Central memory CD4-positive, alpha-beta T cell (primary cell): ENCODE results near the gene OSGEP.
"Not testable (repeated sequence)": the region's sequence is repeated elsewhere in the genome, so short reads cannot be mapped to it uniquely, and the experiment has no call there.

Experiments used
- DNase-seq: peaks from one replicate; pipeline ENCODE4 v3.0.0; 2022

The OSGEP gene

GRCh38 chr14:20469242-20469889 is 14.8 kb upstream of the OSGEP start, which contains the start of gene PNP:
PNP (plus strand) TSS chr14:20469406; CDS start chr14:20469525, 119 bp downstream.
- peak; percentile 87 for DNase-seq

DNA sequence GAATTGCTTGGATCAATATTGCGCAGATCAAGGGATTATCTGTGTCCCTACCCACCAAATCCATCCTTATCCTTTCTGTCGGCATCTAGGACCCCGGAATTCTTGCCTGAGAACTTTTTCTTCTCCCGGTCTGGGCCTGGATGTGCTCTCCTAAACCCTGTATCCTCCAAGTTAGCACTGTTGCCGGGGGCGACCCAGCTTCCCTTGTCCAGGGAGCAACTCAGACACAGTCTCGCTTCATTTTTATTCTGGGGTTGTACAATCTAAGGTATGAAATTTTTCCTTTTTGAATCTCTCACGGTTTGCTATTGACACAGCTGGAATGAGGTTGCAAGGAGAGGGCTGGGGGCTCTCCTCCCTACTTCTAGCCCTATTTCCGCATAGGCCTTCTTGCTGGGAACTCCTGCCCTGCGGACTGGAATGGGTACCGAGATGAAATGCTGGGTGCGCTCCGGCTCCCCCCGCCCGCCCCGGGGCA is 14.2 kb upstream of the OSGEP start:
- DNase-seq, result no peak

DNA sequence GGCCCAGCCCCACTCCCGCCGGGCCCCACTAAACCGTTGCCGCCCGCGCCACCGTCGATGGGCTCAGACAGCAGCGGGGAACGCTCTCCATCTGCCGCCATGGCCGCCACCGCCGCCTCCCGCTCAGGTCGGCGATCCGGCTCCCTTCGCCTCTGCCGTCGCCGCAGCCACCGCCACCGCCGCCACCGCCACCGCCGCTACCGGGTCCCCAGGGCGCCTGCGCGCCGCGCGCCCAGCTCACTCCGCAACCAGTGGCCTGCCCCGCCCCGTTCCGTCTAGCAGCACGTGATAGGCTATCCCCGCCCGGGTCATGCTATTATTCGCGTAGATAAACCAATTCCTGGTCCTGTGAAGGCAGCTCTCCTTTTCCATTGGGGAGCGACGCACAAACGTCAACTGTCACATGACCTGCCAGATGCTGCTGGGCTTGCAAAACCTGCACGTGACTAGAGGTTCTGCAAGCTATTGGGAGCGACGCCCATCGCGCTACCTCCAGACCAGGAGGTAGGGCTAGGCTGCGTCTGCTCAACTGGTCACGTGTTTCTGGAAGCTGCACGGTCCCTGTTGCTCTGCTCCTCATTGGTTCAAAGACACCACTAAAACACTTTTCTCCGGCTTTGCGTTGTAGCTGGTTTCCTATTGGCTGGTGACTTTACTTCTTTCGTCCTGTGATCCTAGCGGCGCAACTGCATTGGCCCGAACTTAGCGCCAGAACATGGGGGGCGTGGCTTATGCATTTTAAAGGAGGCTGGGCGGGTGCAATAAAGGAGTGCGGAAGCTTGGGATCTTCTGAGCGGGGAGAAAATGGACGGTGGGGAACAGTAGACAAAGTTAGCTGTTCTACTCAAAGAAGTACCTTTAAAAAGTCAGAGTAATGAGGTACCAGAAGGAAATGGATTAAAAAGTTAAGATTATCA is 6.9 kb upstream of the OSGEP start, which contains the start of gene PIP4P1:
Gene PIP4P1, minus strand, starts transcription at position 210 of the 917 bp plus-strand sequence. Its CDS starts 109 bp downstream, at position 101.
- DNase-seq, result peak; percentile 99

DNA sequence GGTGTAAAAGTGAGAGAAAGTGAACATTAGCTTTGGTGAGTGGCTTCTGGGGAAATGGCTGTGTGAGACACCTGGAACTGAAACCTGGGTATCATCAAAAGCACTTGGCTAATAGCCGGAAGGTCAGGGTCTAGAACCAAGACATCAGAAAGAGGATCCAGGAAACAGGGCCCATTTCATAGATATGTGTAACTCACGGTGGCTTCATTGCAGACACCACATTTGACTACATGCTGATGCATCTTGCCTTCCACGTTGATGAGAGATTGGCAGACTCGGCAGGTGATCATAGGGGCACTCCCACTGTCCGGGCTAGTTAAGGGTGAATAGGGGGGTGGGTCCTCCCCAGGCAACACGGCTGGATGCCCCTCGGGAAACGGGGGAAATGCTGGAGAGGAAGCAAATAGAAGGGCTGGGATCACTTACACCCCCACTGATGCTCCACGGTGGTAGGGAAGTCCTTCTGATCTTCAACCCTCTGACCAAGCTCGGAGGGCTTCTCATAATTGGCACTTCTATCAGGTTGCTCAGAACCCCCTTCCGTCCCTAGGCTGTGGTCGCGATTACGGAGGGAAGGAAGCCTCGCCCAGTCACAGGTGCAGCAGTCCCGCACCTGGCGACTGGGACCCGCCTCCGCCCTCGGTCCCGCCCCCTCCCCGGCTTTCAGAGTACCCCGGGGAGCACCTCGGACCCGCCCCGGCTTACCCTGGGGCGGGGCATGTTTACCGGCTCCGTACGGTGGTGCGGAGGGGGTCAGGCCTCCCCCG is 6.0 kb upstream of the OSGEP start:
- peak; percentile 76 for DNase-seq

DNA sequence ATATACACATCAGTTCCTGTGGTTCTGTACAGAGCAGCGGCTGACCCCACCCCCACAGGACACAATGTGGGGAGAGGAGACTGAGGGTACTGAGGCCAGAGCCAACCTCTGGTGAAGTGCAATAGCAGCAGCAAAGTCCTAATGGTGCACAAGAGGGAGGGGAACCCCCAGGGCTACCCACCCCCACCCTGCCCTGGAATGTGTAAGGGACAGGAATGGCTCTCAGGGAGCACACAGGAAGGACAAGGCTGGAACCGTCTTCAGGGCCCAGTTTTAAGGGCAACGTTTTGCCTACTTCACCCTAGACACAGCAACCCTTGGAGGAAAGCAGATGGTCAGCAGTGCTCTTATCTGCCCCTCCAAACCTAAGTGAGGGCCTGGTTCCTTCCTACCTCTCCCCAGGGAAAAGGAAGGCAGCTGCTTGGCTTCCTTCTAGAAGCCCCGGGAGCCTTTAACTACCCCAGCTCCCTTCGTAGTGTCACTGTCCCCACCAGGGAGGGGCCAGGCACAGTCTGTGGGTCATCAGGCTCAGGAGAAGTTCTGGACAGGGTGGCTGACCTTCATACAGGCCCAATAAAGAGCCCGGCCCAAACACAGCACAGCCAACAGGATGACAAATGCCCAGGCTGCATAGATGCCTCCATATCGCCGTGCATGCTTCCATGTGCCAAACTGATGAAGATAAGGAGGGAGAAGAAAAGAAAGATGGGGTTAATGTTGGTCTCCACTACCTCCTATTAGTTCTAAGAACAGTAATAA is 3.6 kb upstream of the OSGEP start:
- no peak for DNase-seq

DNA sequence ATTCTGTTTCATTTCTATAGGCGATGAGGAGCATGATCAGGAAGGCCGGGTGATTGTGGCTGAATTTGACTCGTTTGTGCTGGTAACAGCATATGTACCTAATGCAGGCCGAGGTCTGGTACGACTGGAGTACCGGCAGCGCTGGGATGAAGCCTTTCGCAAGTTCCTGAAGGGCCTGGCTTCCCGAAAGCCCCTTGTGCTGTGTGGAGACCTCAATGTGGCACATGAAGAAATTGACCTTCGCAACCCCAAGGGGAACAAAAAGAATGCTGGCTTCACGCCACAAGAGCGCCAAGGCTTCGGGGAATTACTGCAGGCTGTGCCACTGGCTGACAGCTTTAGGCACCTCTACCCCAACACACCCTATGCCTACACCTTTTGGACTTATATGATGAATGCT is 2.4 kb upstream of the OSGEP start:
- no peak for DNase-seq

- no peak for DNase-seq
Observed at GRCh38 chr14:20455355-20456300, 1.0 kb upstream of the OSGEP start.

- DNase-seq, result not testable (repeated sequence)
Observed at GRCh38 chr14:20452831-20453230, 1.8 kb downstream of the OSGEP start.

DNA sequence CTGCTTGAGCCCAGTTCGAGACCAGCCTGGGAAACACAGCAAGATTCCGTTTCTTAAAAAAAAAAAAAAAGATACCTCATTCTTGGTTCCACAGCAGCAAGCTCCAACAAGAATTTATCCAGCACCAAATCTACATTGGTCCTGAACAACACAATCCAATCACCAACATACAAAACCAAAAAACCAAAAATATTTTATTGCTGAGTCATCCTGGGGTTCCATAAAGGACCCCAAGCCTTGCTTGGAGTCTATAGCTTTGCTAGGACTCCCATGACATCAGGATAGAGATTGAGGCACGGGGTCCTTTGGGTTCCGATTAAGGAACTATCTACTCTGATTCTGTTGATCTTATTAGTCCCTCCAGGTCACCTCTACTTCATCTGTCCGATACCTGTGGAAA is 7.7 kb downstream of the OSGEP start:
- DNase-seq, result no peak

DNA sequence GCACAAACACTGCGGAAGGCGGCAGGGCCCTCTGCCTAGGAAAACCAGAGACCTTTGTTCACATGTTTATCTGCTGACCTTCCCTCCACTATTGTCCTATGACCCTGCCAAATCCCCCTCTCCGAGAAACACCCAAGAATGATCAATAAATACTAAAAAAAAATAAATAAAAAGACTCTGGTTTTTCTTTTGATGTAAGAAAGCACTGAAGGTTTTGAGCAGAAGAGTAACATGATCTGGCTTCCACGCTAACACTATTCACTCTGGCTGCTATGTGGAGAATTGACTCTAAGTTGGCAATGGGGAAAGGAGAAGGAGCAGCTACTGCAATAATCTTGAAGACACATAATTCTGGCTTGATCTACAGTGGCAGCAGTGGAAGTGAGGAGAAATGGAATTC is 11.0 kb downstream of the OSGEP start:
- not testable (repeated sequence) for DNase-seq

DNA sequence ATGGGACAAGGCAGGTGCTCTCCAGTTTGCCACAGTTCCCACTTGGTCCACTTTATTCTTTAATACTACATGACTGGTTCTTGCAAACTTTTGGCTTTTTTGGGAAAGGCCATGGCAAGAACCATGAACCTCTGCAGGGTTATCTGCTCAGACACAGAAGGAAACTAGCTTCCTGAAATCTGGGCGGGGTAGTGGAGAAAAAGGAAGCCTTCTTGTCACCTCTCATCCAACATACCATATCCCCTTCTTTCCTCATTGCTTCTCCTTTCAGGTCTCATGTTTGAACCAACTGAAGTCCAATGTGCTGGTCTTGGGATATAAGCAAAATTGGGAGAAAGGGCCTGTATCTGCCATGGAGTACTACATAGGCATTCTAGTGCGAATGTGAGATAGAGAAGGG is 13.2 kb downstream of the OSGEP start:
- no peak for DNase-seq

- no peak for DNase-seq
Observed at GRCh38 chr14:20440882-20441281, 13.7 kb downstream of the OSGEP start.

DNA sequence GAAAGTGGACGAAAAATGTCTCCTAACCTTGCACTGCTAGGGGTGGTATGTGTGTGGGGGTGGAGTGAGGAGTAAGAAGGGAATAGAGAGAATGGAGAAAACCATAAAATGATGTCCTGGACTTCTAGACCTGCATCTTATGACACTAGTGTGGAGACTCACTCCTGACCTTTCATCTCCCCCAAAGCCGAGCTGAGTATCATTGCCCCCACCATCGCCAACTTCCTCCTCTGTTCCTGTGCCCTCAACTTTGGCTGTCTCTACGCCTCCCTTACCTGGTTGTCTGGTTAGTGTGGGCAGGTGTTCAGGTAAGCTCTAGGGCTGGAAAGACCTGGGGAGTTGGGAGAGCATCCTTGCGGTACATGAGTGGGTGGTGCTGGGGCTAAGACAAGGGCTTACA is 14.1 kb downstream of the OSGEP start:
- DNase-seq, result no peak

DNA sequence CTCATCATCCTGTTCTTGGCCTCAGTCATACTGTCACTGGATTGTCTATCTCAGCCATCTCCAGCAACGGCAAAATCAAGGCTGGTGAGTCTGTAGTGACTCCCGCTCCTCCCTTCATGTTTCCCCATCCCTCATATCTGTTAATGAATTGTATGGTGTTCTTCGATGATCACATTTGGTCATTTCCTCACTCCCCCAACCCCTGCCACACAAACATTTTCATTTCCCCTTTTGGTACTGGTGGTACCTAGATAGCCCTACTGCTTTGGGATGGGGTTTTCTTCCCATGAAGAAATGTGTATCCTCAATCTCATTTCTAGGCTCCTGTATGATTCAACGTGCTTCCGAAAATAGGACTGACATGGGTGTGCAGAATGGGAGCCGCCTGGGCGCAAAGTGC is 15.9 kb downstream of the OSGEP start:
- DNase-seq, result no peak

GRCh38 chr14:20436363-20436755 is 18.3 kb downstream of the OSGEP start:
- DNase-seq, result no peak

DNA sequence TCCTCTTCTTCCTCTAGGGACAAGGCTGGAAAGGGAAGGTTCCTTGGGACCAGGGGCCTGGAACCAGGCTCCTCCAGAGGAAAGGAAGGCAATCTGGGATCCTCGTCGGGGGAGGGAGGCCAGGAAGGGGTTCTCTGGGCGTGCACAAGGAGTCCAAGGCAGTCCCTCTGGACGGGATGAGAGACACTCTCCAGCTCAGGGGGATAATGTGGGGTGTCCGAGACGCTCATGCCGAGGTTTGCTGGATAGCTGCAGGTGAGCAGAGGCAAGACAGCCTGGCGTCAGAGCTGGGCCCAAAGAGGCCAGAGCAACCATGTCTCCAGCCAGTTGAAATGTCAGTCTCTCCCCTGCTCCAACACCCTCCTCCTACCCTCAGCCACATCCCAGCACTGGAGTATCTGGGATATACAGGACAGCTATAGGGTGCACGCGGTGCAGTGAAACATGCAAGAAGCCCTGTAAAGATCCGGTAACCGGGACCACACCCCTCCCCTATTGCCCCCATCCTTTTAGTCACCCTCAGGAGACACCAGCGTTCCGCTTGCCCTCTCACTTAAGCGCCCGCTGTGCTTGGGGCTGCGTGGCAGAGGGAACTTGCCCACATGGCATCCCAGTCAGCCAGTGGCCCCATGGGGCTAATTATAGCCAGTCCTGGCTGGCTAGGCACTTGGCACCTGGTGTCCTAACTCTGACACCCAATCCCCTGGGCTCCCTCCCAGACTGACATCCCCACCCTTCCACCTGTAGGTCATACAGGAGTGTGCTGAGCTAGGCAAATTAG is 18.8 kb downstream of the OSGEP start, which contains the start of gene KLHL33:
Gene KLHL33, minus strand, starts transcription at position 585 of the 781 bp plus-strand sequence. Its CDS starts 355 bp downstream, at position 230.
- no peak for DNase-seq

DNA sequence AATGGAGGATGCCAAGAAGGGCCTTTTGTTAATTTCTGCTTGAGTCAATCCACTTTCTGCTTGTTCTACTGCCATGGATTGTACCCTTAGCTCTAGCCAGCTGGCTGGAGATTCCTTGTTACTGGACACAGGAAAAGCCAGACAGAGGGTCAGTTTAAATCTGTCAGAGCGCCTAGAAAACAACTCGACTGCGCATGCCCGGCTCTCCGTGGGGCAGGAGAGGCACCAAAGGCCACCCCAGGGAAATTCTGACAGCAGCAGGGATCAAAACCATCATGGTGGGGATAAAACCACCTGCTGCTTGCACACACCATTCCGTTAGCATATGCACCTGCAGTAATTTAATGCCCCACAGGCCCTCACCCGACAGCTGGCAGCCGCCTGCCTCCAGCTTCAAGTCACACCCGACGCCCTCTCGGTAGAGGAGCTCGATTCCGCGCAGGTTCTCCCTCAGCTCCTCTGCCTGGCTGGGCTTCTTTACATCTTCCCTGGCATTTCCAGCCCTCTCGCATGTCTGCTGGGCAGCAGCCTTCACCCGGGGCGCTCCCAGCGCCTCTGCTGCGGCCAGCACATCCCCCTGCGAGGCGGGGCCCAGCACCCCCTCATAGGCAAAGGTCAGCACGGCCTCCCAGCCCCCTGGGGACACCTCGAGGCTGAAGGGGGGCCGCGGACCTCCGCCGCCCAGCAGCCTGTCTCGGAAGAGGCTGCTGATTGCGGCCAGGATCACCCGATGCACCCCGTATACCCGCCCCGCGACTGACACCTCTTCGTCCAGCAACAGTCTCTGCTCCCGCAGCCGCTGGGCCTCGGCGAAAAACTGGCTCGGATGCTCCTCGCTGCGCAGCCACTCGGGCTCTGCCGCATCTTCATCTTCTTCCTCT is 19.7 kb downstream of the OSGEP start:
- no peak for DNase-seq

DNA sequence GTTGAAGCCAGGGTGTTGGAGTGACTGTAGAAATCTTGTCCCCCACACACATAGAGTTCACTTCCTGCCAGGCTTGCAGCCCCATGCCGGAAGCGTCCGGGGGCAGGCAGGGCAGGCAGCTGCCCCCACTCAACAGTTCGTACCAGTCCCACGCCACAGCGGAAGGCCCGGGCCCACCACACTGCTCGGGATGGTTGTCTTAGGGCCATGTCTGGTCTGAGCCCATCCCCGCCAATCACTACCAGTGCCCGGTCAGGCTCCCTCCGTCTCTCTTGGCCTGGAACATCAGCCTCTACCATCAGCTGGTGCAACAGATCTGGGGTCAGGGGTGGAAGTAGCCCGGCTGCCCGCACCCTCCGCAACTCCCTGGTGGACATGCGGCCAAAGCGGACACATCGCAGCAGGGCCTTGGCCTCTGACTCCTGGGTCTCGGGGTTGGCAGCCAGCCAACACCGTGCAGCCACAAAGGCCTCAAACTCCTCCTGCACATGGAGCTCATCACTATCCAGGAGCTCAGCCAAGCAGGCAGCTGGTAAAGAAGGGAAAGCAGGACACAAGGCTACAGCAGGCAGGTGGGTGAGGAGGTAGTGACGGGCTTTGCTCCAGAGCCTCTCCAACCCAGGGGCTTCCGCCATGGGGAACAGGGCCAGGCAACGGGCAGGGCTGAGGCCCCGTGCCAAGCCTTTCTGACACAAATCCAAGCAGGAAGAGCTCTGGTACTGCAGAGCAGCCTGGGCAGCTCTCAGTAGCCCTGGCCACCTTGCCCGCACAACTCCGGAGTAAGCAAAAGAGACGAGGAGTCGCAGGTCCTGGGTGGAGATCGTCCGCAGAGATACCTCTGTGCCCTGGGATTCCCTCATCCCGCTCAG is 24.6 kb downstream of the OSGEP start:
- DNase-seq, result no peak
